GM10266 (cell line): ENCODE measurements around the gene METRNL.

Experiments used
- DNase-seq: peaks from one replicate; pipeline ENCODE4 v3.0.0; 2012; ENCODE audit errors: extremely low spot score
- TF ChIP-seq, protein P1 (sequence below): IDR thresholded peaks from 2 replicates; pipeline ENCODE4 v1.5.1; 2012; ENCODE audit warnings: mild to moderate bottlenecking, low read depth; ENCODE audit not compliant: control insufficient read depth, insufficient read depth; ENCODE audit errors: missing control alignments

The METRNL gene

DNA sequence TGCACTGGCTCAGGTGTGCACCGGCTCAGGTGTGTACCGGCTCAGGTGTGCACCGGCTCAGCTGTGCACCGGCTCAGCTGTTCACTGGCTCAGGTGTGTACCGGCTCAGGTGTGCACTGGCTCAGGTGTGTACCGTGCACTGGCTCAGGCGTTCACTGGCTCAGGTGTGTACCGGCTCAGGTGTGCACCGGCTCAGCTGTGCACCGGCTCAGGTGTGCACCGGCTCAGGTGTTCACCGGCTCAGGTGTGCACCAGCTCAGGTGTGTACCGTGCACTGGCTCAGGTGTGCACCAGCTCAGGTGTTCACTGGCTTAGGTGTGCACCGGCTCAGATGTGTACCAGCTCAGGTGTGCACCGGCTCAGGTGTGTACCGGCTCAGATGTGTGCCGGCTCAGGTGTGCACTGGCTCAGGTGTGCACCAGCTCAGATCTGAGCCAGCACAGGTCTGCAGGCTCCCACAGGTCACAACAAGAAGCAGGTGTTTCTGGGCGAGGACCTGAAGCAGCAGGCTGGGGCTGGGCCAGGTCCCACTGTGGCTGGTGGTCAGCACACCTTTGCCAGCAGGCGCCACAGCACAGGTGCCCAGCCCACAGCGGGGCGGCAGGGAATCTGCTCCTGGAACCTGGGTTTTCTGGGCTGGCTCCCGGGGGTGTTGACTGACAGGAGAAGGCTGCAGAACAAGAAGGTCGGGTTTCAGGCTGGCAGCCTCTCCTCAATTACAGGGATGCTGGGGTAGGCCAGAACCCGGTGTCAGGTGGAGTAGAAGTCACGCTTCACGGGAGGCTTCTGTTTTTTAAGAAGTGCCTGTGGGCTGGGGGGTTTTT is 17.2 kb downstream of the METRNL start:
- TF ChIP-seq, protein P1, sequence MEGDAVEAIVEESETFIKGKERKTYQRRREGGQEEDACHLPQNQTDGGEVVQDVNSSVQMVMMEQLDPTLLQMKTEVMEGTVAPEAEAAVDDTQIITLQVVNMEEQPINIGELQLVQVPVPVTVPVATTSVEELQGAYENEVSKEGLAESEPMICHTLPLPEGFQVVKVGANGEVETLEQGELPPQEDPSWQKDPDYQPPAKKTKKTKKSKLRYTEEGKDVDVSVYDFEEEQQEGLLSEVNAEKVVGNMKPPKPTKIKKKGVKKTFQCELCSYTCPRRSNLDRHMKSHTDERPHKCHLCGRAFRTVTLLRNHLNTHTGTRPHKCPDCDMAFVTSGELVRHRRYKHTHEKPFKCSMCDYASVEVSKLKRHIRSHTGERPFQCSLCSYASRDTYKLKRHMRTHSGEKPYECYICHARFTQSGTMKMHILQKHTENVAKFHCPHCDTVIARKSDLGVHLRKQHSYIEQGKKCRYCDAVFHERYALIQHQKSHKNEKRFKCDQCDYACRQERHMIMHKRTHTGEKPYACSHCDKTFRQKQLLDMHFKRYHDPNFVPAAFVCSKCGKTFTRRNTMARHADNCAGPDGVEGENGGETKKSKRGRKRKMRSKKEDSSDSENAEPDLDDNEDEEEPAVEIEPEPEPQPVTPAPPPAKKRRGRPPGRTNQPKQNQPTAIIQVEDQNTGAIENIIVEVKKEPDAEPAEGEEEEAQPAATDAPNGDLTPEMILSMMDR: no peak
- no peak for DNase-seq

DNA sequence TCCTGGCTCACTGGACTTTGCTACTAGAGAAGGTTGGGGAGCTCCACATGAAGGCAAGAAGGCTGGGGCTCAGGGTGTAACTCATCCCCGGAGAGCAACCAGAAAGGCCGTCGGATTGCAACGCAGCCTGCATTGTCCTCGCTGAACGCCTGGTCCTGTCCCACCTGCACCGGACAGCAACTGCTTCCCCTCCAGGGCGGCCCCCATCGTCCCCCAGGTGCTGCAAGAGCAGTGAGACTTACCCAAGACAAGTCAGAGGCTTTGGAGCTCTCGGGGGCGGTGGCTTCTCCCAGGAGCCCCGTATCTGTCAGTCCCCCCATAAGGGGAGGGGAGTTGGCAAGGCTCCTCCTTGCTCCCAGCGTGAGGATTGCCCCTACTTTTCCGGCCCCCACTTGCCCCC is 18.4 kb downstream of the METRNL start:
- no peak for DNase-seq
- TF ChIP-seq, protein P1: no peak

DNA sequence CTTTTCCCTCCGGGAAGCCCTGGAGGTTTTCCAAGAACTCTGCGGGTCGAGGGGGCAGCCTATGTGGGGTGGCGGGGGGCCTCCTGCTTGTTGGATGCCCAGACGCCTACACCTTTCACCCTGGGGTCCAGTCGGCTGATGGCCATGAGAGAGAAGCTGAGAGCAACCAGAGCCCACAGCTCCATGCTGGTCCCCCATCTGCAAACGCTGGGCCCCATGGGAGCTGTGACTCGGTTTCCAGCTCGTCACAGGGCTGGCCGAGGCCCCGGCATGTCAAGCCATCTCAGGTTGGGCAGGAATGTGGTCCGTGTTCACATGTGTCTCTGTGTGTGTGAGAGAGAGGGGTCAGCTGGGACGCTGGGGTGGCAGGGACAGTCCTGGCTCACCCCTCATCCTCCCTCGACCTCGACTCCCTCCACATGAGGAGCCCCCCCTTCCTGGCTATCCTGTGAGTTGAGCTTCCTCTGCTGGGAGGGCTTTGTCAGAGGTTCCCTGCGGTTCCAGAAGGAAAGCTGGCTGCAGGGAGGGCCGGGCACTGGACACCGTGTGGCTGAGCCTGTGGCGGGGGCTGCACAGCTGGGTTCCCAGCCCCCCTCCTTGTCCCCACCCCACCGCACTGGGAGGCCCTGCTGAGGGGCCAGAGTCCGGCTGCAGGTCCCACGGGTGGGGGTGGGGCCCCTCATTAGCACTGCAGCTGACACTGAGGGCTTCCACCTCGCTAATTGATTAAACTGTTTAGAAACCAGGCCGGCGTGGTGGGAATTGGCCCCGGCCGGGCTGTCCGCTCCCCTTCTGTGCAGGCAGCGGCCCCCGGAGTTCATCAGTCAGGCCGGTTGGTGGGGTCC is 19.1 kb downstream of the METRNL start:
- TF ChIP-seq, protein P1: no peak
- DNase-seq: no peak

DNA sequence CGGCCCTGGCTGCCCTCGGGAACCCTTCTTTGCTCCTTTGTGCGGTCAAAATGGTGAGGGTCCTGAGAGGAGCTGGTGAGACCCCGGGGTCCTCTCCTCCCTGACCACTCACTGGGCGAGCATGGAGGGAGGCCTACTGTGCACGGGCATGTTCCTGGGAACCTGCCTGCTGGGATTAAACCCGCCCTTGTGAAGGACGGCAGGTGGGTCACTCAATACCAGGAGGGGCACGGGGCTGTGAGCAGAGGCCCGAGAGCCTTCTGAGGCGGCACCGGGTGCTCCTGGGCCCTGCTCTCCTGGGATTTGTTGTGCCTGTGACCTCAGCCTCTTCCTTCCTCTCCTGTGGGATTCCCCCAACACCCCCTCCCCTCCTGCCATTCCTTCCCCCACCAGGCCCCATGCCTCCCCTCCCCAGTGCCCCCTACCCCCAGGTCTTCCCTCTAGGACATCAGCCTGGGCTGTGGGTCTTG is 19.7 kb downstream of the METRNL start:
- DNase-seq: no peak
- TF ChIP-seq, protein P1: no peak

DNA sequence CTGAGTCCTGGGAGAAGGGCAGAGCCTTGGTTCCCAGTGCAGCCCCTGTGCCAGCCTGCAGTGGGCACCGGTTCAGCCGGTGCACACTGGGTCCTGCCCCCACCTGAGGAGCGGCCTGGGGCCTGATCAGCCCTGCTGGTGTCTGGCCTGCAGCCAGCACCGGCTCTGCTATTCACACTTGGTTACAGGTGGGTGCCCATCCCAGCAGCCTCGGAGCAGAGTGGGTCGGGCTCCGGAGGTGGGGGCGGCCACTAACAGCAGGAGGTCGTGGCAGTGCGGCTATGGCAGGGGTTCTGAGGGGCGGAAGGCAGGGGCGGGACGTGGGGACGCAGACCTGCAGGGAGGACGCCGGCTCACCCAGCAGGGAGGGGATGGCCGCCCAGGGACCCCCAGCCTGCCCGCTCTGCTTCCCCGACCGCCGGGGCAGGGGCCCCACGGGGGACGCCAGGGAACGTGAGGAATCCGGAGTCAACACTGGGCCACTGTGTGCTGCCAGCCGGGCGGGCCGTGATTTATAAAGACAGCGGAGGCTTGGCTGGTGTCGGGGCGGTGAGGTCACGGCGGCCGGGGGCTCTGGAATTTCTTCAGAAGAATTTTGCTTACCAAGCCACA is 20.3 kb downstream of the METRNL start:
- no peak for DNase-seq

DNA sequence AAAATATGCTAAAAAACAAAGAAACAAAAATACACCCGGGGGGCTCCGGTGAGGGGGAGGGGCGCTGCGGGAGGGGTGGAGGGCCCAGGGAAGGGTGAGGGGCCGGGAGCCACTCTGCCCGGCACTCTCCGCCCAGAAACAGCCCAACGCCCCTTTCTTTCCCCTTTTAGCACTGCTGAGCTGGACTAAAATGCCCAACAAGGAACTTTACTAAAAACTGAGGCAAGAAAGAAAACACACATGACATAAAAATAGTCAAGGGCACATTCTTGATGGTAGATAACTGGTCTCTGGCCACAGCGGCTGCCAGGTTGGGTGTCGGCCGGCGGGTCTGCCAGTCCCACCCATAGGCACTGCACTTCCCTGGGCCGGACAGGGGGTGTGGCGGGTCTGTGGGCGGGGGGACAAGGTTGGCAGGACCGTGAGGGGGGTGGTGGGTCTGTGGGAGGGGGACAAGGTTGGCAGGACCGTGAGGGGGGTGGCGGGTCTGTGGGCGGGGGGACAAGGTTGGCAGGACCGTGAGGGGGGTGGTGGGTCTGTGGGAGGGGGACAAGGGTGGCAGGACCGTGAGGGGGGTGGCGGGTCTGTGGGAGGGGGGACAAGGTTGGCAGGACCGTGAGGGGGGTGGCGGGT is 20.9 kb downstream of the METRNL start:
- DNase-seq: no peak

More for the DNA sequence above, 20.3 kb downstream of the METRNL start:
- TF ChIP-seq, protein P1: no peak

More for the DNA sequence above, 20.9 kb downstream of the METRNL start:
- TF ChIP-seq, protein P1: no peak
